Stimulated activated CD4-positive, alpha-beta T cell treated with anti-CD3 and anti-CD28 coated beads, TNF-alpha, amount 100 ng/mL, for 1 hour (primary cell): ENCODE measurements around the gene STAMBP.
A peak's percentile ranks its signal among the peaks of the same experiment; 100 is the strongest.
"Not testable (repeated sequence)": the region's sequence is repeated elsewhere in the genome, so short reads cannot be mapped to it uniquely, and the experiment has no call there.

Experiments
- DNase-seq, 3 donors: peaks; one replicate each; pipeline ENCODE4 v3.0.0-alpha.2; 2020; ENCODE audit warnings: low read depth in 3 of 3, low spot score in 1 of 3

STAMBP gene

DNA sequence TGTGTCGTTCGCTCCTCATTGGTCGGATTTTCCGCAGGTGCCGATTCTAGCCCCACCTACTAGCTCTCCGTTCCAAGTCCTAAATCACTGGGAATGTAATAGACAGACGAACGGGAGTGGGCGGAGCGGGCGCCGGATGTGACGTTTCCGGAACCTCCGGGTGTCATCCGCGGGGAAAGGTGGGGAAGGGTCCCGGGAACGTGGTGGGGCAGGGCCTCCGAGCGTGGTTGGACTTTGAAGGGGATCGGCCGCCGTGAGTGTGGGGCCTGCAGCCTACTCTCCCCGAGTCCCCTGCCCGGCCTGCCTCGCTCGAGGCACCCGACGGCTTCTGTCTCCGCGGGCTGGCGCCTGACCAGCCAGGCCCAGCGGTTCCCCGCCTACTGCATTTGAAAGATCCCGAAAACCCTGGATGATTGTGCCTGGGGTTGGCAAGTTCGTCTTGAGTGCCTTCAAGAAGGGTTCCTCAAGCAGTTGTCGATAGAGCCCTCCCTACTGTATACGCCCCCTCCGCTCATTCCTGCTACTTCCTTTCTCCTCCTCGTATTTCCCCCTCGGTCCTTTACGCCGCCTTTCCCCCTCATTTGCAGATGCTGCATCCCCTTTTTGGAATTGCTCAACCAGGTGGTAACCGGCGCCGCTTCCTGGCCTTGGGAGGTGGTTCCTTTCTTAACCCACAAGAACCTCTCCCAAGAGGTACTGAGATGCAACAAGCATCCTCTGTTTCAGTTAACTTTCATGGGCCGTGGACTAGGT is at the start of gene STAMBP:
TSS of gene STAMBP (plus strand) at position 144 of the 753 bp plus-strand sequence. CDS start 1,896 bp downstream, outside the sequence.
- peak; percentile 69 to 73 (median 72) for DNase-seq

GRCh38 chr2:73779467-73780236 is 49.1 kb upstream of the STAMBP start, which contains the start of gene DUSP11:
TSS of gene DUSP11 (minus strand) at chr2:73780103. CDS start at chr2:73779974, 129 bp downstream.
- DNase-seq, result peak; percentile 88 to 97 (median 91)

GRCh38 chr2:73780237-73780582 is 48.6 kb upstream of the STAMBP start:
- DNase-seq, result no peak

- DNase-seq, result not testable (repeated sequence)
These were observed 45.4 kb upstream of the STAMBP start for GRCh38 chr2:73783402-73783801.

DNA sequence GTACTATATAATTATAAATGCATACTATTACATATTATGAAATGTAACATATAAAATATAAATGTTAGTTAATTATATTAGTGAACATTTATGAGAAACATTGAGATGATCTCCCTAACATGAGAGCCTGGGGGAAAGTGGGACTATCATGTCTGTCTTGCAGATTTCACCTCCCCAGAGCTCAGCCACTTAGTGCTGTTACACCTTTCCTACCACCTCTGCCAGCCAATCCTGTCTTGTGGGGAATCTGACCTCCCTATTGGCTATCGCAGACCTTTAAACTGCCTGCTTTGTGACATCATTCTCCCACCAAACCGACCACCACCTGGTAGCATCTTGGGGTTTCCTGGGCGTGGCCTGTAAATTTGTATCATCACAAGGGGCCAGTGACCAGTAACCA is 44.9 kb upstream of the STAMBP start, which contains the start of gene C2orf78:
TSS of gene C2orf78 (plus strand) at position 301 of the 400 bp plus-strand sequence. CDS start 127 bp downstream, outside the sequence.
- not testable (repeated sequence) for DNase-seq

- no peak for DNase-seq
These were observed 16.9 kb upstream of the STAMBP start for GRCh38 chr2:73811878-73812277.

DNA sequence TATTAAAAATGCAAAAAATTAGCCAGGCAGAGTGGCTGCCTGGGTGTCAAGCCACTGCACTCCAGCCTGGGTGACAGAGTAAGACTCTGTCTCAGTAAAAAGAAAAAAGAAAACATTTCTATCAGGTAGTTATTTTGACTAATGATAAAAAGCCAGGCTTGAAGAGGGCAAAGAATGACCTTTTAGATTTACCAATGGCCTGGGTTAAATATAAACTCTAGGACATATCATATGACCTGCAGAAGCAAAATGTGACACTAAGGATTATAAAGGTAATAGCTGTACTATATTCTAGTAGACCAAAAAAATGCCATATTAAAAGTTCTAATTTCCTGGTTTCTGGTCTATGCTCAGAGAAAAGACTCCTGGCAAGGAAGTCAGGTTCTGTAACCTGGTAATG is 16.1 kb upstream of the STAMBP start:
- DNase-seq, result no peak

DNA sequence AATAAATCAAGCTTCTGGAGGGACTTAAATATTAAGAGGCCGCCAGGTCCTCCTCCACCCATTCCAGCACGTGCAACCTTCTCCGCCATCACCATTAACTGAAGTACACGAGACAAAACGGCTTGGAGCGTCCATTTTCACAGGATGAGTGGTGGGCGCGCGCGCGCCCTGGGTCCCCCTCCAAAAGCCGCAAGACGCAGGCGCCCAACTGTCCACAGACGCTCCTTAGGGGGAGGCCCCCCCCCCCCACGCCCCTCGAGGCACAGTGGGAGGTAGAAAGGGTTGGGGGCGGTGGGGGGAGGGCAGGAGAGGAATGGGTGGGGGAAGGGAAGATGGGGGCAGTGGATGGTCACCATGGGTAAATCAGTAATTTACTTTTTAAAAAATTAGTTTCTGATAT is 10.5 kb upstream of the STAMBP start:
- no peak for DNase-seq

GRCh38 chr2:73821227-73821626 is 7.5 kb upstream of the STAMBP start:
- no peak for DNase-seq

DNA sequence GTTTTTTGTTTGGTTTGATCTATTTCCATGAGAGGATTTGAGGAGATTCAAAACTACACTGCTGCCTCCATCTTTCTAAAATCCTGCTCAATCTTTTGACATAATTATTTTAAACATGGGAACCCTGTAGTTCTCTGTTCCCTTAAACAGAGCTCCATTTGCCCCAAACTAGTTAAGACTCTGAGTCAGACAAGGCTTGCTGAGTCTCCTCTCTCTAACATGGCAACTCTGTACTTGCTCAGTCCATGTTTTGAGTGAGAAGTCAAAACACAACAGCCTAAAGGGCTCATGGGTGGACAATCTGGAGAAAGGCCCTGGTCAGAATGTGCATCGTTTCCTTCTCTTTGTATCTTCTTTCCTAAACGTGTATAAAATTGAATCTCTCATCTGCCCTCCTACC is 7.1 kb upstream of the STAMBP start:
- no peak for DNase-seq

GRCh38 chr2:73822276-73822675 is 6.5 kb upstream of the STAMBP start:
- DNase-seq, result no peak

DNA sequence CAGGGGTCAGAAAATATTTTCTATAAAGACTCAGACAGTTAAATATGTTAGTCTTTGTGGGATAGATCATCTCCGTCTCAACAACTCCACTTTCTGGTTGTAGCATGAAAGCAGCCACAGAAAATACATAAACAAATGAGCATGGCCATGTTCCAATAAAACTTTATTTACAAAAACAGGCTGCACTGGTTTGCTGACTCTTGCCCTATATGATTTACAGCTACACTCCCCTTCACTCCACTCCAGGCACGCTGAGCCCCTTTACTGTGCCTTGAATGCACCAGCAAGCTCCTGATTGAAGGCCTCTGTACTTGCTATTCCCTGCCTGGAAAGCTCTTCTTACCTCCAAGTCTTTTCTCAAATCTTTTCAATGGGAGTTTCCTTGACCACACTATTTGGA is 5.8 kb upstream of the STAMBP start:
- DNase-seq, result no peak

DNA sequence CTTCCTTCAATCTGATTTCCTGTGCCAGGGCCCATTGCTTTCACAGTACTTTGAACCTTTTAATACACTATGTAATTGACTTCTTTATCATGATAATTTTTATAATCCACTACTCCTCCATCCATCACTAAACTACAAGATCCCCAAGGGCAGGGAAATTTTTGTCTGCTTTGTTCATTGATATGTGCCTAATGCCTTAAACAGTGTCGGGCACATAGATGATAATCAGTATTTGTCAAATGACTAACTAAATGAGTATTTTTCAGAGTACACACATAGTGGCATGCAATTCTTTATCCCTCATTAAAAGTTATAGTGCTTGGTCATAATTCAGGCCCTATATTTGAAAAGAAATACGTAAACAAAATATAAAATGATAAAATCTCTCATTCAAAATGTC is 5.3 kb upstream of the STAMBP start:
- DNase-seq, result no peak

DNA sequence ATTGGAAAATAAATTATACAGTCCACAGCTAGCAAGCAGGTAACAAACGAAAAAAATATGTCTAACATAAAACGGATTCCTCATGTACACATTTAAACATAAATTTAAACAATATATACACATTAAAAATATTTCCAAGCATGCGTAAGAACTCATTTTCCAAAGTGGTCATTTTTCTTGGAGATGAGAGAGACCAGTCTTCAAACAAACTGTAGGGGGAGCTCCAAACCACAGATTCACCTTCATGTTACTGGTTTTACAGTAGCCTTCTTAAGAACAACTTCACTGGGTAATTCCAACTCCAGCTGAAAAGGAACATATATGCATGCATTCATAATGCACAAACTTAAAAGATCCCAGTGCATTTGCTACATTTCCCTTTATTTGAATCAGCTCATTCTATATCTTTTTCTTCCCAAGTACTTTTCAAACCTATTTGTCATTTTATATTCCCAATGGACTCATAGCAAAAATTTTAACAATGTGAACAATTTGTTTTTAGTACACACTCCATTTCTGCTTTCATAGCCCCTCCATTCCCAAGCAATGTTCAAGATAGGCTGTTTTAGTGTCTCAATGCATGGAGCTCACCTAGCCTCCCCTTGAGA is 4.7 kb upstream of the STAMBP start:
- no peak for DNase-seq

DNA sequence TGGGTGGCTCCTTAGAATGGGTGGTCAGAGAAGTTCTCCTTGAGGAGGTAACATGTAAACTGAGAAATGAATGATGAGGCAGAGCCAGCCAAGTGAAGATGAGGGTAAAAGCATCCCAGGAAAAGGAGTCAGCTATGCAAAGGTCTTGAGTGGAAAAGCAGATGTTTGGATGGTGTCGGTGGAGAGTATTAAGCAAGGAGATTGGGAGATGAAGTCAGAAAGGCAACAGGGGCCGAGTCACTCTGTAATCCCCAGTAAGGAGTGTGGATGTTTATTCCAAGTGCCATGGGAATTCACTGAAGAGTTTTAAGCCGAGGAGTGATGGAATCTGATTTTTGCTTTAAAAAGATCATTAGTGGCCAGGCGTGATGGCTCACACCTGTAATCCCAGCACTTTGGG is 3.4 kb upstream of the STAMBP start:
- no peak for DNase-seq

GRCh38 chr2:73827018-73827417 is 1.7 kb upstream of the STAMBP start:
- DNase-seq, result no peak

GRCh38 chr2:73827660-73828388 is 937 bp upstream of the STAMBP start:
- no peak for DNase-seq

DNA sequence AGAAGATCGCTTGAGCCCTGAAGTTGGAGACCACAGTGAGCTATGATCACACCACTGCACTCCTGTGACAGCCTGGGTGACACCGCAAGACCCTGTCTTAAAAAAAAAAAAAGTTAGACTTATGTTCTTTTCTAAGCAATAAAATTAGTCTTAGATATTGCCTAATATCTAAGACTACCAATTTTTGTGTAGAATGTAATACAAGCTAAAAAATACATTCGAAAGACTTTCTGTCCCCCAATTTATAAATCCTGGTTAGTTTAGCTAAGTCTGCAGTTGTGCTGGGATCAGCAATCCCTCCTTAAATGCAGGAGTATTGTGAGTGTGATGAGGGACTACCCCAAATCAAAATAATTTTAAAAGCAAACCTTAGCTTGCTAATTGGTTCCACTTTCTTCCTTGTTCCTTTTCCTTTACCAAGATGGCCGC is 358 bp upstream of the STAMBP start:
- DNase-seq, result no peak

GRCh38 chr2:73830871-73831401 is 2.2 kb downstream of the STAMBP start:
- no peak for DNase-seq

GRCh38 chr2:73832930-73833329 is 4.2 kb downstream of the STAMBP start:
- no peak for DNase-seq
